ENCODE data around the gene DERL3.

The DERL3 gene

DNA sequence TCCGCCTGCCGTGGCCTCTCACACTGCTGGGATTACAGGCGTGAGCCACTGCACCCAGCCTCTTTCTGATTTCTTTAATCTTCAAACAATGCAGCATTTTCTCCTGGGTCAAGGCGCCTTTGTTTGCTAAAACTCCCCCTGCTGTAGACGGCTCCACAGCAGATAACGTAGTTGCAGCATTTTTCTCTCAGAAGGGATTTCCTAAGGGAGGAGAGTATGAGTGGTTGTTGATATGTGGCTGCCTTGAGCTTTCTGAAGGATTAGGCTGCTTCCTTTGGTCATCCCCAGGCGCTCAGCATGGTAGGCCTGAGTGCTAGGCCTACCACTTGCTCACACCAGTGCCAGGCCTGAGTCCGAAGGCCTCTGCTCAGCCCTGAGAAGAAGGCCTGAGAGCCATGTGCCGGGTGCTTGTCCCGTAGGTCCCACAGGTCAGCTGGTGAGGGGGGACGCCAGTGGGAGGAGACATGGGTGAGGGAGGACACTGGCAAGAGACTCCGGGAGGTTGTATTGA, 34.0 kb downstream of the DERL3 start:
- DNase-seq = no peak

DNA sequence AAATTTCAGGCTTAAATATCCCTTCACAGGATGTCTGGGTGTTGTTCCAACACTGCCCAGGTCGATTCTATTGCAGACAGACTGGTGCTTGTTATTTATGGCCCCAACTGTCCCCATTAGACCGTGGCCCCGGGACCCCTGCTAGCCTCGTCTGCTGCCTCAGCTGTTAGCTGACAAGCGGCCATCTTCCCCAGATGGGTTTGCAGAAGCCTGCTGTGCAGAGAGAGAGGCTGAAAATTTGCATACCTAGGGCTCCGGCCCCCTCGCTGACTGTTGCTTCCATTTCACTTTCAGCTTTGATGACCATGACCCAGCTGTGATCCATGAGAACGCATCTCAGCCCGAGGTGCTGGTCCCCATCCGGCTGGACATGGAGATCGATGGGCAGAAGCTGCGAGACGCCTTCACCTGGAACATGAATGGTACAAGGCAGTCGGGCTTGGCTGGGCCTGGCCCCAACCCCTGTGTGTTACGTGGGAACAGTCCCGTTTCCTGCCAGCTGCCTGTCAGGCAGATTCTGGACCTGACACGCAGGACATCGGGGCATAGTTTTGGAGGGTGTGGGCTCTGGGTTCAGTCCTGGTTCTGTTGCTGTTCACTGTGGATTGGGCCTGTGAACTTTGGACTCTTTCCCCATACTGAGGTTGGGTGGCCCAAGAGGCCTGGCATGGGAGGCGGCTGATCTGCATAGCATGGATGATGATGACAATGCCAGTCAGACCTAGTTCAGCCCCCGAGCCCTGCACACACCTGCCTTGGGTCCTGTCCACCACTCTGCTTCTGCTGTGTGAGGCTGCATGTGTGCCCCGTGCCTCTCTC, 35.6 kb downstream of the DERL3 start:
- no peak for DNase-seq

DNA sequence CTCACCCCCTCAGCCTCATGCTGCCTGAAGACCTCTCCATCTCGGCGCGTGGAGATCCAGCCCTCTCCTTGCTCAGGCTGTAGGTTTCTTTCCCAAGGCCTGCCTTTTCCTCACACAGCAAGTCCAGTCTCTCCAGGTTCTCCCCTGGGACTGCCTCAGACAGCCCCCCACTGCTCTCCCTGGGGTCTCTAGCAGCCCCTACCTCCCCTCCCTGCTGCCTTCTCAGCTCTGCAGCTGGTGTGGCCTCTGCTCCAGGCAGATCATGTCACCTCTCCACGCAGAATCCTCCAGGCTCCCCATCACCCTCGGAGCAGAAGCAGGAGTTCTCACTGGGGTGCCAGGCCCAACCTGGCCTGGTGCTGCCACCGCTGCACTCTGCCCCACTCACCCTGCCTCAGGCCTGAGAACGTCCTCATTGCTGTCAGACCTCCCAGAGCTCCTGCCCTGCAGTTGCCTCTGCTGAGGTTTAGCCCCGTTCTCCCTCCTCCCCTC, 36.9 kb downstream of the DERL3 start:
- DNase-seq = no peak

DNA sequence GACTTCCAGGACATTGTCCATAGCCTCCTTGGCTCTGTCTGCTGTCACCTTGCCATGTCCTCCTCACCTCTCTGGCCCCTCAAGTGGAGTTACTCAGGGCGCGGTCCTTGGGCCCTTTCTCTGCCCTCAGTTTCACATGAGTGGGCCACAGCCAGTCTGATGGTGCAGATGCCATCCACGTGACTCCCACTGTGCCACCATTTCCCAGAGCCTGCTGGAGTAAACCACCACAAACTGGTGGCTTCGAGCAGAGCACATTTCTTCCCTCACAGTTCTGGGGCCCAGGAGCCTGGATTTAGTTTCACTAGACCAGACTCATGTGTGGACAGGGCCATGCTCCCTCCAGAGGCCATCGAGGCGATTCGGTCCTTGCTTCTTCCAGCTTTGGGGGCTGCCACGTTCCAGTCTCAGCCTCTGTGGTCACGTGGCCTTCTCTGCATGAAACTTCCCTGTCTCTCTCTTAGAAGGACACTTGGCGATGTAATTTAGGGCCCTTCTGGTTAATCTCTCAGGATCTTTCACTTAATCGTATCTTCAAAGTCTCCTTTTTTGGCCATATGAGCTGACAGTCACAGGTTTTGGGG, 37.5 kb downstream of the DERL3 start:
- DNase-seq = no peak

DNA sequence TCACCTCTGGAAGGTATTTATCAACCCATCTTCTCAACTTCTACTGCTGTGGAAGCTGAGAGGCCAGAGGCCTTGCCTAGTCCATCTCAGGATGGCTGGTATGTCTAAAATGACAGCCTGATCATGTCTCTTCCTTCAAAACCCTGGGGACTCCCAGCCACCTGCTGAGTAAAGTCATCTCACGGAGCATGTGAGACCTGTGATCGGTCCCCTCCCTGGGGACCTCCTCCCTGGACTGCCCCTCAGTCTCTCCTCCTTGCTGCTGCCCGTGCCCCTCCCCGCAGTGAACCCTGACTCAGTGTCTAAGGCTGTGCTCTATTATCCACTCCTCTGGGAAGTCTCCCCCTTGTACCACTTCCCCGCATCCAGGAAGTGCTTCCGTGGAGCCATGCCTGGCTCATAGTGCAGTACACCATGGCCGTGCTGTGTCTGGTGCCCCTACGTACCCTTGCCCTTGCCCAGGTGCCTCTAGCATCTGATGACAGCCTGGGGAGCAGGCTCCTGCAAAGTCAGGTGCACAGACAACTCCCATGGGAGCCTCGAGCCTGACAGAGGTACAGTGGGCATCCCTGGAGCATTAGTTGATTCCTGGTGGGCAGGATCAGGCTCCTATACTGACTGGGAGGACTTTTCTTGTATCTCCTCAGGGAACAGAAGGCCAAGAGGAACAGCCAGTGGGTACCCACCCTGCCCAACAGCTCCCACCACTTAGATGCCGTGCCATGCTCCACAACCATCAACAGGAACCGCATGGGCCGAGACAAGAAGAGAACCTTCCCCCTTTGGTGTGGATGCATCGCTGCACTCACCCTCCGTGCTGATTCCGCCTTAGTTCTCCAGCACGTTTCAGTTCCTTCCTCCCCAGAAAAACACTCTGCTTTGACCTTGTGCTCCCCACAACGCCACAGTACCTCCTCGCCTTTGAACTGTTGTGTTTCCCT, 38.2 kb downstream of the DERL3 start:
- DNase-seq = no peak

DNA sequence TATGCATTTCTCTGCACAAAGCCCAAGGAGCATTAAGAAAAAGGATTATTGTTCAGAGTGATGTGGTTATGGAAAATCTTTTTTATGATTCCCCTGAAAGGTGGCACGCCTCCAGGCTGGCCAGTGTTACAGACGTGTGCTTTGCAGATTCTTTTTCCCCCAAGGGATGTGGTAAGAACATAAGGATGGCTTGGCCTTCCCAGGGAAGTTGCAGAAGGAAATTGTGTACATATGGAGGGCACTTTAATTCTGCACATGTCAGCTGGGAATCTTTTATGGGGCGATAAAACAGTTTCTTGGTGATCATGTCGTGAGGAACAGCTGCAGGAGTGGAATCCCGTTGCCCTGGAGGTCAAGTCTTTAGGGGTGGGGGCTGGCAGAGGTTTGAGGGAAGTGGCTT, 42.3 kb downstream of the DERL3 start:
- no peak for DNase-seq

DNA sequence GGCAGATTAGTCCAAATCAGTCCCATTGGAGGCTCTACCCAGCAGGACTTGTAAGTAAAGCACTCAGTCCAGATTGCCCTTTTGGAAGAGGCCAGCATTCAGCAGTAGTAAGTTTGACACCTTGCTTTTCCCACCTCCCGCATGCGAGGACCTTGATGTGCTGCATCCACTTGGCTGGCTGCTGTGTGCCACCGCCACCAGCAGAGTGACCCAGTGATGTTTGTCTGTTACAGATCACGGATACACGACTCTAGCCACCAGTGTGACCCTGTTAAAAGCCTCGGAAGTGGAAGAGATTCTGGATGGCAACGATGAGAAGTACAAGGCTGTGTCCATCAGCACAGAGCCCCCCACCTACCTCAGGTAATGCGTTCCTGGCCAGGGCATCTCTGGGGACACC, 45.5 kb downstream of the DERL3 start:
- DNase-seq = no peak

DNA sequence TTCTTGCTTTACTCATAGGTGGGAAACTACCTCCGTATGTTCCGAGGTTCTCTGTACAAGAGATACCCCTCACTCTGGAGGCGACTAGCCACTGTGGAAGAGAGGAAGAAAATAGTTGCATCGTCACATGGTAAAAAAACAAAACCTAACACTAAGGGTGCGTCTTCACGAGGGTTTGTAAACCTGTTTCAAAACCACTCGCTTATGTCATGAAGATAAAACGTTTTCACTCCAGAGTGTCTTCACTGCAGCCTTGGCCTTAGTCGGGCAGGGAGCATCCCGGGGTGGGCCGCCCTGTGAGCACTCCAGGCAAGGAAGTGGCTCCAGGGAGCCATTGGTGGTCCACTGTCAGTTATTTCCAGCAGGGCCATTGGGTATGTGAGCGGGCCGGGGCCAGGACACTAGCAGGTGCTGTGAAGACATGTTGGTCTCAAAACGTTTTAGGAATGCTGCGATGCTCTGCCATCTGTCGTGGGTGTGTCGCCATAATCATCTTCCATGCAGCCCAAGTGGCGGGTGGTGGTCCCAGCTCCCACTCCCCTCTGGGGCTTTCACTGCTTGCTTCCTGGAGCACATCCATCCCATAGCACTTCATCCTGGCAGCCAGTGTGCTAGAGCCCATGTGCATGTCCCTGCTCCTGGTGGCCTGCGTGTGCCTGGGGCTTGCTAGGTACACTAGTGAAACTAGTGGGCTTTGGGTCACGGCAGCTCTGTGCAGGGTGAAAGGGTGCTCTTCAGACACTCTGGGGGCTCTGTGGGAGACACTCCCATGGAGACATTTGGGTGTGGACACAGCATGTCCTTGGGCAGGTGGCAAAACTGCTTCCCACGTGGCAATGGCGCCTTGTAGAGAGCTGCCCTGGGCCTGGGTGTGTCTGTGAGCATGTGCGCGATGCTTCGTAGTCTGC, 46.8 kb downstream of the DERL3 start:
- no peak for DNase-seq

DNA sequence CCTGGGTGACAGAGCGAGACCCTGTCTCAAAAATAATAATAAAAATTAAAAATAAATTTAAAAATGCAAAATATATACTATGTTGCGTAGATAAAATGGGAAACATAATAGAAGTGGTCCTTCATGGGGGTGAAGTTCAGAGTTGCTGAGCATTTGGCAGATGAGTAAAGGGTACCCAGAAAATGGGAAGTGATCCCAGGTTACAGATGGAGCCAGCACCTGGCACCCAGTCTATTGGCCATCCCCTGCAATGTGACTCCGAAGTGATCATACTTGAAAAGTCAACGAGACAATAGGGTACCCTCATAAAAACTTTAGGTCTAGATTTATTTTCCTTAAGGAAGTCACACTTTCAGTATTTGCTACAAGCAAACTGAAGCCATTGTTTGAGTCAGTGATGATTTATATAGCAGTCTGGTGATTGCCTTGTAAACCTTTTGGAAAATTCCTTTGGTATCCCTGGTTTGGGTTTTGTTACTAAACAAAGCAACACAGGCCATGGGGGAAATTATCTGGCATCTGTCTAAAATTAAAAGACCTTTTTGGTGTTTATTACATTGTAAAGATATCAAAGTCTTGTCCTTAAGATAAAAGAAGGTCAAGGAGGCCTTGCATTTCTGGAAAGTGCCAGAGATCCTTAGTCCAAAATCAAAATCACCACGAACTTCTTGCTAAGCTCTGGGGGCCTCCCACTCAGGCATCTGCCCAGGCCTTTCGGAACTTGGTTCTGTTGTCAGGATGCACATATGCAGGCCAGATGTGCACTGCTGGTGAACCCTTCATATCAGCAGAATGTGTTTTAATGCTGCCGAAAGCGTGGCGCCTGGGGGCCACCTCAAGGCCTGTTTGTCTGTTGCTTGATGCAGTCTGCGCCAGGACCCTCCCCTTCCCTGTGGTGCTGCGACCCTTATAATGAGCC, 47.7 kb downstream of the DERL3 start:
- no peak for DNase-seq

DNA sequence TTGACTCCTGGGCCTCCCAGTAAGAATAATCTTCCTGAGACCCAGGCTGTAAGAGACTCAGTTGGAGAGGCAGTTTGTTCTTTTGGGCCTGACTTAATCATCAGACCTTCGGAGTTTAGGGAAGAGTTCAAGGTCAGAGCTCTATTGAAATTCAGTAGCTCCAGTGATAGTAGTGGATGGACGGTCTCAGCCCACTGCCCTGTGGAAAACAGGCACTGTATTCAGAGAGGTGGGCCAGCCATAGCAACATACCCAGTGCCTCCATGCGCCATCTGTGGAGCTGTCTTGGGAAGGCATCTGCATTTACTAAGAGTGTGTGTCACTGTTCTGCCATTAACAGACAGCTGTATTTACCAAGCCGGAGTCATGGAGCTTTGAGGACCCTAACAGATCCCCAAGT, 49.2 kb downstream of the DERL3 start:
- DNase-seq = peak in 8 of 51 donors; percentile 15 to 33 (median 17)

DNA sequence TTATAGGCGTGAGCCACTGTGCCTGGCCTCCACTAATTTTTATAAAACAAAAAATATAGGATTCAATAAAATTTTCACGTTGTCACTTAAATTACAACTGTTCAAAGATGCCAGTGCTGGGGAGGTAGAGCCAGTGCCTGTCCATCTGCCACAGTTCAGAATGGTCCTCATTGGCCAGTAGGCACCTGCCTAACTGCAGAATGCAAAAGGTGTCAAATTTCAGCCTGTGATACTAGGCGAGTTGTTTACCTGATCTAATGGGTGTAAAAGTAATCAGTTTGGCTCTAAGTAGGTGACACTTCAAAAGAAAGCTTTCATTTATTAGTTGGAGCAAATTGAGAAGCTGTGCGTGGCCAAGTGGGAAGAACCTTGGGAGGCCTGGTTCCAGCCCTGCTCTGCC, 49.7 kb downstream of the DERL3 start:
- no peak for DNase-seq

DNA sequence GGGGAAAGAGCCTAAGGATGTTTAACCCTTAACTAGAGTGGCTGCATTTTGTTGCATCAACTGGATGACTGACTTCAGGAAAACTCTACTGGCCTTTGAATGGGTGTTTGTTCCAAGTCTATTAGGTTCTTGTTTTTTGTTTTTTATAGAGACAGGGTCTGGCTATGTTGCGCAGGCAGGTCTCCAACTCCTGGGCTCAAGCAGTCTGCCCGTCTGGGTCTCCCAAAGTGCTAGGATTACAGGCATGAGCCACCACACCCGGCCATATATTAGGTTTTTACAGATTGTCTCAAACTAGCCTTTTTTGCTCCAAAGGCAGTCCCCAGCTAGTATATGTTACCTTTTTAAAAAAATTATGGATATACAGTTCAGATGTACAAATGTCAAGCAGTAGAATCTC, 50.9 kb downstream of the DERL3 start:
- DNase-seq = no peak

DNA sequence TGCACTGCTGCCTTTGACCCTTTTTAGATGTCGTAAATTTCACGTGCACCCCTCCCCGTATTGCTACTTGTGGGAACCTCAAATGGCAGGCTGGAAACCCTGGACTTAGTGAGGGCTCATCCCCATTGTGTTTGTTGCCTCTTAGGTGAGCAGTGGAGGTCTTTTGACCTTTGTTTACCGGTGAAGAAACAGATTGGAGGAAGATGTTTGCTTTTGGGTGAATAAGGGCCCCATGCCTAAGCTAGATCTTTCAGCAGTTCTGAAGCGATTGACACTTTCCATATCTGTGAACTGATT, 51.3 kb downstream of the DERL3 start:
- no peak for DNase-seq

DNA sequence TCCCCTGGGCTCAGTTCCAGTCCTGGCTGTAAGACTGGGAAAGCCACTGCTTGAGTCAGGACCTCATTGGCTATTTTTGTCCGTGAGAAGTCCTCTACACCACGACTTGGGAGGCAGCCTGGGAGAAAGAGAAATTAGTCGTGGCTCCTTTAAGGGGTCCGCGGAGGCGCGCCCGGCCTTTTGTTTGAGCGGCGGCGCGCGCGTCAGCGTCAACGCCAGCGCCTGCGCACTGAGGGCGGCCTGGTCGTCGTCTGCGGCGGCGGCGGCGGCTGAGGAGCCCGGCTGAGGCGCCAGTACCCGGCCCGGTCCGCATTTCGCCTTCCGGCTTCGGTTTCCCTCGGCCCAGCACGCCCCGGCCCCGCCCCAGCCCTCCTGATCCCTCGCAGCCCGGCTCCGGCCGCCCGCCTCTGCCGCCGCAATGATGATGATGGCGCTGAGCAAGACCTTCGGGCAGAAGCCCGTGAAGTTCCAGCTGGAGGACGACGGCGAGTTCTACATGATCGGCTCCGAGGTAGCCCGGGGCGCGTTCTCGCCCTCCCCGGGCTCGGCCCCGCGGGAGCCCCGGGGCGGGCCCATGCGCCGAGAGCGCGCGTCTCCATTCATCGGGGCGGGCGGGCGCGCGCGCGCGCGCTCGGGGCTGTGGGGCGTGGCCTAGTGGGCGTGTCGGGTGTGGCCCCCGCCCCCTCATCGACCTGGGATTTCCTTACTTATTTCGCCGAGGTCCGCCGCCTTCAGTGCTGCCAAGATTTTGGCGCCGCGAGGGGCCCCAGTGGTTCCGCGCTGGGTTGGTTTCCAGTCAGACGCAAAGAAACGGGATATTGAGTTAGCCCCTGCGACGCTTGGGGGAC, 51.8 kb downstream of the DERL3 start, which contains the start of gene SMARCB1:
Gene SMARCB1, plus strand, starts transcription at position 215 of the 848 bp plus-strand sequence. Its CDS starts 204 bp downstream, at position 419.
- peak in 49 of 51 donors; percentile 28 to 88 (median 70) for DNase-seq

DNA sequence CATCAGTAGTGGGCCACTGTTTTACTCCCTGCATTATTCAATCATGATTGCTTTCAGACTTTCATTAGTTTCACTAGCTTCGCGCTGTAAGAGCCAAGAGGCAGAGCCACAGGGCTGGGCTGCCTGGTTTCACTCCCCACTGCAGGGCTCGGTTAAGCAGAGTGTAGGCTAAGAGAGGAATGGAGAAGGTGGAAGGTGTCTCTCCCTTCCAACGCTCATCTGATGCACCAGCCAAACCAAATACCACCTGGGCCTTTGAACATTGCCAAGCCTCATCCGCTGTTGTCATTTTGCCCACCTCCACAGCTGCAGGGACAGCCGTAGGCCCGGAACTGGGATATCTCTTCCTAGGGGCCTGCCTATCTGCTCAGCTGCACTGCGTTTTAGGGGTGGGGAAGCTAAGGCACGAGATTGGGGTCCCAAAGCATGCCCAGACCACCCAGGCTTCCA, 52.5 kb downstream of the DERL3 start:
- DNase-seq = peak in 1 of 51 donors; percentile 53
